Tibial nerve (tissue), 4 donors: ENCODE results near the gene F5. TPM values are rescaled to one million over a fixed set of nuclear protein-coding genes. Genes with fewer than 3 reads are reported as not detected.

ENCODE experiments used
- DNase-seq, 2 donors: peaks; one replicate each; pipeline ENCODE4 v3.0.0-alpha.2; 2019; ENCODE audit warnings: low spot score in 2 of 2
- H3K27ac ChIP-seq, 4 donors: fragments of 200-600 bp; sonication (generic) in 3 of 4; one replicate each; pipeline ENCODE4 v1.5.1; 2017 to 2019; ENCODE audit warnings: mild to moderate bottlenecking in 1 of 4
- H3K27me3 ChIP-seq, 2 donors: fragments of 200-600 bp; sonication (generic) in 1 of 2; one replicate each; pipeline versions ENCODE4 v1.5.1 to v1.6.0; 2017 to 2019
- H3K36me3 ChIP-seq, 3 donors: fragments of 200-600 bp; sonication (generic); one replicate each; pipeline ENCODE4 v1.5.1; 2018 to 2019
- H3K4me1 ChIP-seq, 4 donors: fragments of 200-600 bp; sonication (generic) in 3 of 4; one replicate each; pipeline ENCODE4 v1.5.1; 2017 to 2019
- H3K4me3 ChIP-seq, 4 donors: fragments of 200-600 bp; sonication (generic) in 3 of 4; one replicate each; pipeline ENCODE4 v1.5.1; 2017 to 2019; ENCODE audit warnings: mild to moderate bottlenecking in 1 of 4, moderate library complexity in 1 of 4
- H3K9me3 ChIP-seq, 4 donors: fragments of 200-600 bp; sonication (generic) in 3 of 4; one replicate each; pipeline ENCODE4 v1.5.1; 2017 to 2019
- EP300 ChIP-seq, 2 donors: sonication (generic); formaldehyde crosslinking; IDR thresholded peaks; one replicate each; pipeline ENCODE4 v1.6.1; 2017; ENCODE audit warnings: antibody characterized with exemption in 2 of 2, mild to moderate bottlenecking in 1 of 2
- POLR2A ChIP-seq, 2 donors: fragments of 450-650 bp; IDR thresholded peaks; one replicate each; pipeline ENCODE4 v1.6.1; 2017; ENCODE audit warnings: antibody characterized with exemption in 2 of 2, mild to moderate bottlenecking in 2 of 2, moderate library complexity in 2 of 2
- WGBS, 2 donors: methylation state at CpG; one replicate each; pipeline ENCODE4 v1.1.5; 2018; 5-methylcytosine and 5-hydroxymethylcytosine counted together
- total RNA-seq, 4 donors: library from RNA; depleted of rRNA; stranded (reverse); fragments of >200 nt; gene quantifications; one replicate each; pipeline ENCODE4 v1.1.0, GENCODE V29; 2016
- TF ChIP-seq, protein P1 (sequence below), 5 experiments: fragments of 200-600 bp in 3 of 5; fragments of 450-650 bp in 2 of 5; sonication (generic) in 3 of 5; IDR thresholded peaks; one replicate each; pipeline ENCODE4 v1.5.1; 2016 to 2019; ENCODE audit warnings: antibody characterized with exemption in 5 of 5, mild to moderate bottlenecking in 3 of 5, moderate library complexity in 2 of 5

The F5 gene
- total RNA-seq, 4 donors from 2014 or later, result 0.42 to 0.98 (median 0.60) TPM; not detected in 1

DNA sequence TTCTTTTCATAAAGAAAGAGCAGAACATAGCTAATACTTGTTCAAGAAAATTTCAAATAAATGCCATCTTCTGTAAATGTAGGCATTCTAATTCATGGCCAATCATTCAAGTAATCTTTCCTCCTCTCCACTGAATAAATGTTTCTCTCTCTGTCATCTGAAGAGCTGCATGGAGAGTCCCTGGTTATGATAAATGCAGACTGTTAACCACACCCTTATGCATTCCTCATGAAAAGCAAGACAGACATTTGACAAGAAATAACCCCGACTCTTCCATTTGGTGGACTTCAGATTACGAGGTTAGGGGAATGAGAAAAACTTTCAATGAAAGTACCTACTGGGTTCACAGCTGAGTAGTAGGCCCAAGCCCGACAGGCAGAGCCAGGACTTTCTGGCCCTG, 55.8 kb downstream of the F5 start:
- WGBS, 2 donors, result 75 to 97% methylated on average over 3 of the region's 3 CpGs
- Histone ChIP-seq H3K4me3 (no peak overlapping the region), H3K36me3 (no peaks in the 10 kb centered on the region), H3K27ac (no peak overlapping the region), H3K27me3 (no peaks in the 10 kb centered on the region), H3K4me1 (no peaks in the 10 kb centered on the region), H3K9me3 (peaks cover 0 to 5% (median 1%) of the 10 kb centered on the region in 4 donors)
- TF ChIP-seq, protein P1, sequence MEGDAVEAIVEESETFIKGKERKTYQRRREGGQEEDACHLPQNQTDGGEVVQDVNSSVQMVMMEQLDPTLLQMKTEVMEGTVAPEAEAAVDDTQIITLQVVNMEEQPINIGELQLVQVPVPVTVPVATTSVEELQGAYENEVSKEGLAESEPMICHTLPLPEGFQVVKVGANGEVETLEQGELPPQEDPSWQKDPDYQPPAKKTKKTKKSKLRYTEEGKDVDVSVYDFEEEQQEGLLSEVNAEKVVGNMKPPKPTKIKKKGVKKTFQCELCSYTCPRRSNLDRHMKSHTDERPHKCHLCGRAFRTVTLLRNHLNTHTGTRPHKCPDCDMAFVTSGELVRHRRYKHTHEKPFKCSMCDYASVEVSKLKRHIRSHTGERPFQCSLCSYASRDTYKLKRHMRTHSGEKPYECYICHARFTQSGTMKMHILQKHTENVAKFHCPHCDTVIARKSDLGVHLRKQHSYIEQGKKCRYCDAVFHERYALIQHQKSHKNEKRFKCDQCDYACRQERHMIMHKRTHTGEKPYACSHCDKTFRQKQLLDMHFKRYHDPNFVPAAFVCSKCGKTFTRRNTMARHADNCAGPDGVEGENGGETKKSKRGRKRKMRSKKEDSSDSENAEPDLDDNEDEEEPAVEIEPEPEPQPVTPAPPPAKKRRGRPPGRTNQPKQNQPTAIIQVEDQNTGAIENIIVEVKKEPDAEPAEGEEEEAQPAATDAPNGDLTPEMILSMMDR (IDR thresholded peaks at IDR 0.05), result no peak
- TF ChIP-seq POLR2A (IDR thresholded peaks at IDR 0.05) (no peak), EP300 (IDR thresholded peaks at IDR 0.05) (no peak)
- no peak for DNase-seq

GRCh38 chr1:169529068-169529642, 57.1 kb downstream of the F5 start:
- H3K27me3 ChIP-seq, result no peaks in the 10 kb centered on the region
- 37 to 48% methylated on average over 3 of the region's 3 CpGs for WGBS, 2 donors
- no peaks in the 10 kb centered on the region for H3K4me1 ChIP-seq
- no peaks in the 10 kb centered on the region for H3K36me3 ChIP-seq
- no peak for DNase-seq
- peaks cover 0 to 5% (median 1%) of the 10 kb centered on the region in 4 donors for H3K9me3 ChIP-seq
- H3K27ac ChIP-seq, result no peak overlapping the region
- H3K4me3 ChIP-seq, result no peak overlapping the region
- TF ChIP-seq EP300 (IDR thresholded peaks at IDR 0.05) (no peak), POLR2A (IDR thresholded peaks at IDR 0.05) (no peak)
- TF ChIP-seq, protein P1 (IDR thresholded peaks at IDR 0.05), result no peak

GRCh38 chr1:169528215-169529067, 57.8 kb downstream of the F5 start:
- H3K36me3 ChIP-seq, result no peaks in the 10 kb centered on the region
- TF ChIP-seq POLR2A (IDR thresholded peaks at IDR 0.05) (no peak), EP300 (IDR thresholded peaks at IDR 0.05) (no peak)
- TF ChIP-seq, protein P1 (IDR thresholded peaks at IDR 0.05), result no peak
- 62 to 75% methylated on average over 9 of the region's 9 CpGs for WGBS, 2 donors
- H3K4me1 ChIP-seq, result no peaks in the 10 kb centered on the region
- no peaks in the 10 kb centered on the region for H3K27me3 ChIP-seq
- peaks cover 0 to 5% (median 1%) of the 10 kb centered on the region in 4 donors for H3K9me3 ChIP-seq
- no peak for DNase-seq
- H3K4me3 ChIP-seq, result no peak overlapping the region
- H3K27ac ChIP-seq, result no peak overlapping the region

- WGBS, 2 donors, result 78 to 88% methylated on average over 5 of the region's 5 CpGs
- Histone ChIP-seq H3K27me3 (no peaks in the 10 kb centered on the region), H3K9me3 (peaks cover 0 to under 1% (median 0%) of the 10 kb centered on the region in 4 donors), H3K4me1 (no peaks in the 10 kb centered on the region), H3K36me3 (no peaks in the 10 kb centered on the region), H3K4me3 (no peak overlapping the region), H3K27ac (no peak overlapping the region)
- TF ChIP-seq EP300 (IDR thresholded peaks at IDR 0.05) (no peak), POLR2A (IDR thresholded peaks at IDR 0.05) (no peak)
- TF ChIP-seq, protein P1 (IDR thresholded peaks at IDR 0.05), result no peak
- DNase-seq, result peak in 1 of 2 donors; percentile 20
Measured at GRCh38 chr1:169527451-169528214, 58.6 kb downstream of the F5 start.
